ENCODE measurements around the gene UBE2J2. TPM values are rescaled to one million over a fixed set of nuclear protein-coding genes. Genes with fewer than 3 reads are reported as not detected.

The UBE2J2 gene
- total and polyA plus RNA-seq, 2 of the 13 experiments (the other 11 are each of a cell fraction or from before 2014, with no cell fraction given) = 25.4 to 29.4 TPM

- POLR2A ChIA-PET = no interaction called here
- intact Hi-C loops (cut with micrococcal nuclease; ENCODE audit: unreplicated experiment) (no loop called here), in situ Hi-C loops (cut with HindIII; ENCODE audit: extremely low pct_ligation_motif_present, low pct_unique_long_range_greater_than_20kb) (no loop called here)
- Histone ChIP-seq H3K79me2 (ENCODE audit: insufficient read depth, low read length) (no peaks in the 10 kb centered on the region), H4K20me1 (ENCODE audit: insufficient read depth, low read length) (no peaks in the 10 kb centered on the region), H2AFZ (ENCODE audit: low read length) (no peak overlapping the region), H3K36me3 (replicated peaks in 1 of 2; ENCODE audit: control insufficient read depth in 1 of 2, insufficient read depth in 2 of 2, low read length in 2 of 2) (peaks cover 20 to 58% of the 10 kb centered on the region in 2 experiments; a peak in 4 of 5 replicates), H3K4me3 (replicated peaks in 1 of 3; ENCODE audit: insufficient read depth in 1 of 3, low read depth in 2 of 3, low read length in 3 of 3) (no peak overlapping the region), H3K4me2 (ENCODE audit: low read depth, low read length) (no peak overlapping the region), H3K9me3 (ENCODE audit: low read length) (no peaks in the 10 kb centered on the region), H3K9ac (ENCODE audit: insufficient read depth, low read depth, low read length) (no peak overlapping the region), H3K27ac (ENCODE audit: extremely low read length, insufficient read depth, low read length) (no peak overlapping the region), H3K4me1 (ENCODE audit: insufficient read depth, low read length) (no peaks in the 10 kb centered on the region), H3K27me3 (ENCODE audit: control insufficient read depth in 1 of 2, insufficient read depth in 2 of 2, low read length in 2 of 2) (no peaks in the 10 kb centered on the region)
- no TSS peak for BruUV-seq (replicated peaks)
- WGBS (ENCODE audit: low lambda C conversion rate) = 94% methylated on average over 18 of the region's 18 CpGs
- FAIRE-seq (no peak), DNase-seq (ENCODE audit: low spot score) (no peak), ATAC-seq (no peak)
- TF ChIP-seq ZNF280D (CRISPR knock-in tag; IDR thresholded peaks at IDR 0.05) = no peak
- no peak for TF ChIP-seq AGO1 (IDR thresholded peaks at IDR 0.05; ENCODE audit: low read depth, low read length, poor library complexity, severe bottlenecking)
- TF ChIP-seq ZBTB10 (CRISPR knock-in tag; IDR thresholded peaks at IDR 0.05; ENCODE audit: borderline replicate concordance) = no peak
- TF ChIP-seq ZNF616 (CRISPR knock-in tag; IDR thresholded peaks at IDR 0.05; ENCODE audit: low read depth) = no peak
- TF ChIP-seq CREB1 (IDR thresholded peaks at IDR 0.05) = no peak
- no peak for TF ChIP-seq CREB1 (CRISPR knock-in tag; IDR thresholded peaks at IDR 0.05)
- no peak for TF ChIP-seq FOXP4 (CRISPR knock-in tag; IDR thresholded peaks at IDR 0.05)
- no peak for TF ChIP-seq NFE2L1 (CRISPR knock-in tag; IDR thresholded peaks at IDR 0.05; ENCODE audit: borderline replicate concordance)
- TF ChIP-seq SNAI1 (CRISPR knock-in tag; IDR thresholded peaks at IDR 0.05; ENCODE audit: borderline replicate concordance) = no peak
- TF ChIP-seq ZNF562 (CRISPR knock-in tag; IDR thresholded peaks at IDR 0.05; ENCODE audit: borderline replicate concordance) = no peak
- no peak for TF ChIP-seq PBX3 (CRISPR knock-in tag; IDR thresholded peaks at IDR 0.05; ENCODE audit: borderline replicate concordance)
- TF ChIP-seq HOXA9 (CRISPR knock-in tag; IDR thresholded peaks at IDR 0.05; ENCODE audit: borderline replicate concordance) = no peak
- CTCF ChIA-PET (ENCODE audit: low intra/inter-chr PET ratio, low total read pairs) = no interaction called here
Measured at GRCh38 chr1:1259540-1259939, 14.1 kb downstream of the UBE2J2 start.

Measured in HepG2 (cell line).